ENCODE measurements around the gene GPR78.

The GPR78 gene

GRCh38 chr4:8601086-8601485 lies 20.9 kb downstream of the GPR78 start:
- H3K9me3 ChIP-seq (ENCODE audit: control insufficient read depth, low read length) = no peaks in the 10 kb centered on the region
- no peak overlapping the region for H3K9ac ChIP-seq
- no peak overlapping the region for H3K27ac ChIP-seq
- no peaks in the 10 kb centered on the region for H3K4me1 ChIP-seq
- no peak overlapping the region for H3K4me2 ChIP-seq (ENCODE audit: low read length)
- no peaks in the 10 kb centered on the region for H3K27me3 ChIP-seq (ENCODE audit: control insufficient read depth, insufficient read depth, low read length)
- H3K4me3 ChIP-seq (ENCODE audit: low read depth, low read length) = no peak overlapping the region
- H2AFZ ChIP-seq = no peak overlapping the region
- H3K36me3 ChIP-seq (ENCODE audit: control insufficient read depth, insufficient read depth, low read length) = no peaks in the 10 kb centered on the region
- no peaks in the 10 kb centered on the region for H3K79me2 ChIP-seq
- TF ChIP-seq CTCF (IDR thresholded peaks at IDR 0.05) = no peak

- Histone ChIP-seq H2AFZ (no peak overlapping the region), H3K4me3 (ENCODE audit: low read depth, low read length) (no peak overlapping the region), H3K79me2 (no peaks in the 10 kb centered on the region), H3K4me1 (no peaks in the 10 kb centered on the region), H3K27ac (no peak overlapping the region), H3K36me3 (ENCODE audit: control insufficient read depth, insufficient read depth, low read length) (no peaks in the 10 kb centered on the region), H3K4me2 (ENCODE audit: low read length) (no peak overlapping the region), H3K9ac (no peak overlapping the region), H3K9me3 (ENCODE audit: control insufficient read depth, low read length) (no peaks in the 10 kb centered on the region), H3K27me3 (ENCODE audit: control insufficient read depth, insufficient read depth, low read length) (no peaks in the 10 kb centered on the region)
- TF ChIP-seq CTCF (IDR thresholded peaks at IDR 0.05) = no peak
These were observed 21.4 kb downstream of the GPR78 start for GRCh38 chr4:8601556-8601955.

GRCh38 chr4:8602686-8603430 lies 22.7 kb downstream of the GPR78 start:
- Histone ChIP-seq H3K4me1 (no peaks in the 10 kb centered on the region), H3K36me3 (ENCODE audit: control insufficient read depth, insufficient read depth, low read length) (no peaks in the 10 kb centered on the region), H3K4me2 (ENCODE audit: low read length) (no peak overlapping the region), H3K9me3 (ENCODE audit: control insufficient read depth, low read length) (no peaks in the 10 kb centered on the region), H3K27me3 (ENCODE audit: control insufficient read depth, insufficient read depth, low read length) (peaks cover 2% of the 10 kb centered on the region), H3K9ac (no peak overlapping the region), H2AFZ (no peak overlapping the region), H3K4me3 (ENCODE audit: low read depth, low read length) (no peak overlapping the region), H3K79me2 (no peaks in the 10 kb centered on the region), H3K27ac (no peak overlapping the region)
- TF ChIP-seq CTCF (IDR thresholded peaks at IDR 0.05) = no peak

- no peaks in the 10 kb centered on the region for H3K36me3 ChIP-seq (ENCODE audit: control insufficient read depth, insufficient read depth, low read length)
- H3K27ac ChIP-seq = no peak overlapping the region
- H3K79me2 ChIP-seq = no peaks in the 10 kb centered on the region
- H3K4me3 ChIP-seq (ENCODE audit: low read depth, low read length) = no peak overlapping the region
- H2AFZ ChIP-seq = no peak overlapping the region
- no peak for TF ChIP-seq CTCF (IDR thresholded peaks at IDR 0.05)
- H3K27me3 ChIP-seq (ENCODE audit: control insufficient read depth, insufficient read depth, low read length) = peaks cover 2% of the 10 kb centered on the region
- no peaks in the 10 kb centered on the region for H3K9me3 ChIP-seq (ENCODE audit: control insufficient read depth, low read length)
- no peak overlapping the region for H3K9ac ChIP-seq
- no peaks in the 10 kb centered on the region for H3K4me1 ChIP-seq
- H3K4me2 ChIP-seq (ENCODE audit: low read length) = no peak overlapping the region
These were observed 23.7 kb downstream of the GPR78 start for GRCh38 chr4:8603931-8604330.

- Histone ChIP-seq H3K27ac (no peak overlapping the region), H3K36me3 (ENCODE audit: control insufficient read depth, insufficient read depth, low read length) (no peaks in the 10 kb centered on the region), H3K9me3 (ENCODE audit: control insufficient read depth, low read length) (no peaks in the 10 kb centered on the region), H2AFZ (no peak overlapping the region), H3K9ac (no peak overlapping the region), H3K79me2 (no peaks in the 10 kb centered on the region), H3K4me3 (ENCODE audit: low read depth, low read length) (no peak overlapping the region), H3K4me1 (no peaks in the 10 kb centered on the region), H3K27me3 (ENCODE audit: control insufficient read depth, insufficient read depth, low read length) (peaks cover 2% of the 10 kb centered on the region), H3K4me2 (ENCODE audit: low read length) (no peak overlapping the region)
- no peak for TF ChIP-seq CTCF (IDR thresholded peaks at IDR 0.05)
These were observed 25.1 kb downstream of the GPR78 start for GRCh38 chr4:8605289-8605688.
